ENCODE results near the gene ZNF207. TPM values are rescaled to one million over a fixed set of nuclear protein-coding genes. Genes with fewer than 3 reads are reported as not detected.
"Not testable (repeated sequence)": the region's sequence is repeated elsewhere in the genome, so short reads cannot be mapped to it uniquely, and the experiment has no call there.

Gene ZNF207
- 150 and 168 TPM in 2 replicates for total RNA-seq (2014; rRNA removed; shearing (Covaris generic))

- Histone ChIP-seq H3K27ac (peak within 1 kb of the TSS; percentile 98), H3K4me1 (replicated peaks) (peaks cover 11% of the 10 kb centered on the region), H3K9me3 (replicated peaks) (no peaks in the 10 kb centered on the region), H3K4me3 (peak within 1 kb of the TSS; percentile 74), H3K27me3 (replicated peaks) (no peaks in the 10 kb centered on the region), H3K36me3 (peaks cover 52% of the 10 kb centered on the region)
- DNase-seq (ENCODE audit: low read depth in 1 of 2, low spot score in 2 of 2) = peak; percentile 97
These were observed at the start of gene ZNF207 for GRCh38 chr17:32349854-32350665. Gene ZNF207, plus strand, starts transcription at chr17:32350157. Its CDS starts 129 bp downstream, at chr17:32350286.

GRCh38 chr17:32302037-32302436 is 47.9 kb upstream of the ZNF207 start:
- Histone ChIP-seq H3K4me1 (replicated peaks) (no peaks in the 10 kb centered on the region), H3K27ac (no peak overlapping the region), H3K36me3 (no peaks in the 10 kb centered on the region), H3K9me3 (replicated peaks) (no peaks in the 10 kb centered on the region), H3K27me3 (replicated peaks) (no peaks in the 10 kb centered on the region; the same call in 1 of the 2 replicates), H3K4me3 (no peak overlapping the region)
- no peak for DNase-seq (ENCODE audit: low read depth in 1 of 2, low spot score in 2 of 2)

- H3K9me3 ChIP-seq (replicated peaks) = no peaks in the 10 kb centered on the region
- H3K36me3 ChIP-seq = no peaks in the 10 kb centered on the region
- no peak overlapping the region for H3K27ac ChIP-seq
- DNase-seq (ENCODE audit: low read depth in 1 of 2, low spot score in 2 of 2) = no peak
- H3K27me3 ChIP-seq (replicated peaks) = no peaks in the 10 kb centered on the region; the same call in 1 of the 2 replicates
- no peaks in the 10 kb centered on the region for H3K4me1 ChIP-seq (replicated peaks)
- H3K4me3 ChIP-seq = no peak overlapping the region
These were observed 46.9 kb upstream of the ZNF207 start for GRCh38 chr17:32302860-32303649.

GRCh38 chr17:32303781-32304288 is 46.1 kb upstream of the ZNF207 start:
- Histone ChIP-seq H3K4me1 (replicated peaks) (no peaks in the 10 kb centered on the region), H3K27me3 (replicated peaks) (no peaks in the 10 kb centered on the region; the same call in 1 of the 2 replicates), H3K9me3 (replicated peaks) (no peaks in the 10 kb centered on the region), H3K4me3 (no peak overlapping the region), H3K36me3 (no peaks in the 10 kb centered on the region), H3K27ac (no peak overlapping the region)
- DNase-seq (ENCODE audit: low read depth in 1 of 2, low spot score in 2 of 2) = no peak

- no peaks in the 10 kb centered on the region; the same call in 1 of the 2 replicates for H3K27me3 ChIP-seq (replicated peaks)
- no peak overlapping the region for H3K27ac ChIP-seq
- H3K36me3 ChIP-seq = no peaks in the 10 kb centered on the region
- no peaks in the 10 kb centered on the region for H3K4me1 ChIP-seq (replicated peaks)
- no peaks in the 10 kb centered on the region for H3K9me3 ChIP-seq (replicated peaks)
- no peak for DNase-seq (ENCODE audit: low read depth in 1 of 2, low spot score in 2 of 2)
- H3K4me3 ChIP-seq = no peak overlapping the region
These were observed 44.9 kb upstream of the ZNF207 start for GRCh38 chr17:32305049-32305448.

- no peak for DNase-seq (ENCODE audit: low read depth in 1 of 2, low spot score in 2 of 2)
- Histone ChIP-seq H3K36me3 (no peaks in the 10 kb centered on the region), H3K27ac (no peak overlapping the region), H3K4me3 (no peak overlapping the region), H3K4me1 (replicated peaks) (no peaks in the 10 kb centered on the region), H3K27me3 (replicated peaks) (no peaks in the 10 kb centered on the region; the same call in 1 of the 2 replicates), H3K9me3 (replicated peaks) (no peaks in the 10 kb centered on the region)
These were observed 42.3 kb upstream of the ZNF207 start for GRCh38 chr17:32307658-32308057.

GRCh38 chr17:32311028-32311536 is 38.9 kb upstream of the ZNF207 start:
- H3K27ac ChIP-seq = no peak overlapping the region
- H3K36me3 ChIP-seq = no peaks in the 10 kb centered on the region
- no peaks in the 10 kb centered on the region for H3K9me3 ChIP-seq (replicated peaks)
- no peak for DNase-seq (ENCODE audit: low read depth in 1 of 2, low spot score in 2 of 2)
- no peaks in the 10 kb centered on the region; the same call in 1 of the 2 replicates for H3K27me3 ChIP-seq (replicated peaks)
- H3K4me1 ChIP-seq (replicated peaks) = no peaks in the 10 kb centered on the region
- no peak overlapping the region for H3K4me3 ChIP-seq

- Histone ChIP-seq H3K4me3 (no peak overlapping the region), H3K36me3 (no peaks in the 10 kb centered on the region), H3K27ac (no peak overlapping the region), H3K27me3 (replicated peaks) (no peaks in the 10 kb centered on the region), H3K9me3 (replicated peaks) (no peaks in the 10 kb centered on the region), H3K4me1 (replicated peaks) (no peaks in the 10 kb centered on the region)
- DNase-seq (ENCODE audit: low read depth in 1 of 2, low spot score in 2 of 2) = no peak
These were observed 35.3 kb upstream of the ZNF207 start for GRCh38 chr17:32314636-32315035.

GRCh38 chr17:32315171-32315570 is 34.8 kb upstream of the ZNF207 start:
- H3K36me3 ChIP-seq = no peaks in the 10 kb centered on the region
- H3K27me3 ChIP-seq (replicated peaks) = no peaks in the 10 kb centered on the region
- no peak for DNase-seq (ENCODE audit: low read depth in 1 of 2, low spot score in 2 of 2)
- H3K4me1 ChIP-seq (replicated peaks) = no peaks in the 10 kb centered on the region
- no peak overlapping the region for H3K27ac ChIP-seq
- H3K9me3 ChIP-seq (replicated peaks) = no peaks in the 10 kb centered on the region
- no peak overlapping the region for H3K4me3 ChIP-seq

- not testable (repeated sequence) for H3K4me3 ChIP-seq; H3K4me1 ChIP-seq (replicated peaks); H3K9me3 ChIP-seq (replicated peaks); DNase-seq (ENCODE audit: low read depth in 1 of 2, low spot score in 2 of 2); H3K36me3 ChIP-seq; H3K27me3 ChIP-seq (replicated peaks); H3K27ac ChIP-seq
These were observed 33.3 kb upstream of the ZNF207 start for GRCh38 chr17:32316653-32317052.

- H3K27ac ChIP-seq = no peak overlapping the region
- H3K4me3 ChIP-seq = no peak overlapping the region
- no peaks in the 10 kb centered on the region for H3K4me1 ChIP-seq (replicated peaks)
- DNase-seq (ENCODE audit: low read depth in 1 of 2, low spot score in 2 of 2) = no peak
- no peaks in the 10 kb centered on the region for H3K27me3 ChIP-seq (replicated peaks)
- no peaks in the 10 kb centered on the region for H3K9me3 ChIP-seq (replicated peaks)
- no peaks in the 10 kb centered on the region for H3K36me3 ChIP-seq
These were observed 32.6 kb upstream of the ZNF207 start for GRCh38 chr17:32317353-32317752.

- no peak for DNase-seq (ENCODE audit: low read depth in 1 of 2, low spot score in 2 of 2)
- Histone ChIP-seq H3K9me3 (replicated peaks) (no peaks in the 10 kb centered on the region), H3K4me3 (no peak overlapping the region), H3K36me3 (no peaks in the 10 kb centered on the region), H3K27ac (no peak overlapping the region), H3K27me3 (replicated peaks) (no peaks in the 10 kb centered on the region), H3K4me1 (replicated peaks) (no peaks in the 10 kb centered on the region)
These were observed 31.9 kb upstream of the ZNF207 start for GRCh38 chr17:32318071-32318470.

- no peaks in the 10 kb centered on the region for H3K36me3 ChIP-seq
- no peaks in the 10 kb centered on the region for H3K9me3 ChIP-seq (replicated peaks)
- H3K27me3 ChIP-seq (replicated peaks) = no peaks in the 10 kb centered on the region
- DNase-seq (ENCODE audit: low read depth in 1 of 2, low spot score in 2 of 2) = peak; percentile 62 to 75
- no peak overlapping the region for H3K4me3 ChIP-seq
- no peak overlapping the region for H3K27ac ChIP-seq
- peaks cover 5% of the 10 kb centered on the region for H3K4me1 ChIP-seq (replicated peaks)
These were observed 30.4 kb upstream of the ZNF207 start for GRCh38 chr17:32319548-32319905.

- H3K27me3 ChIP-seq (replicated peaks) = not testable (repeated sequence)
These were observed 29.9 kb upstream of the ZNF207 start for GRCh38 chr17:32320080-32320479.

More at GRCh38 chr17:32320080-32320479, 29.9 kb upstream of the ZNF207 start:
- H3K9me3 ChIP-seq (replicated peaks); H3K27ac ChIP-seq; H3K4me3 ChIP-seq; H3K4me1 ChIP-seq (replicated peaks); DNase-seq (ENCODE audit: low read depth in 1 of 2, low spot score in 2 of 2); H3K36me3 ChIP-seq: not testable (repeated sequence)
